HUES6 (cell line): ENCODE results near the gene RELL1.

Source experiments
- H3K27ac ChIP-seq: 2 replicates; pipeline ENCODE4 v1.7.0; 2013; ENCODE audit warnings: low read depth, mild to moderate bottlenecking, low read length, inconsistent platforms
- H3K27me3 ChIP-seq: 2 replicates; pipeline ENCODE4 v1.6.1; 2013; ENCODE audit warnings: low read length; ENCODE audit not compliant: control insufficient read depth, insufficient read depth
- H3K36me3 ChIP-seq: 2 replicates; pipeline ENCODE4 v1.6.1; 2013; ENCODE audit warnings: low read length; ENCODE audit not compliant: control insufficient read depth, insufficient read depth
- H3K4me1 ChIP-seq: 2 replicates; pipeline ENCODE4 v1.6.1; 2013; ENCODE audit warnings: low read length; ENCODE audit not compliant: control insufficient read depth, insufficient read depth
- H3K4me3 ChIP-seq: 2 replicates; pipeline ENCODE4 v1.5.1; 2013; ENCODE audit warnings: low read depth, low read length
- H3K9ac ChIP-seq: one replicate; pipeline ENCODE4 v1.6.1; 2013; ENCODE audit warnings: mild to moderate bottlenecking, low read length
- H3K9me3 ChIP-seq: 2 replicates; pipeline ENCODE4 v1.6.1; 2013; ENCODE audit warnings: low read depth, low read length; ENCODE audit not compliant: control insufficient read depth, insufficient read depth

The RELL1 gene, protein sequence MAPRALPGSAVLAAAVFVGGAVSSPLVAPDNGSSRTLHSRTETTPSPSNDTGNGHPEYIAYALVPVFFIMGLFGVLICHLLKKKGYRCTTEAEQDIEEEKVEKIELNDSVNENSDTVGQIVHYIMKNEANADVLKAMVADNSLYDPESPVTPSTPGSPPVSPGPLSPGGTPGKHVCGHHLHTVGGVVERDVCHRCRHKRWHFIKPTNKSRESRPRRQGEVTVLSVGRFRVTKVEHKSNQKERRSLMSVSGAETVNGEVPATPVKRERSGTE

DNA sequence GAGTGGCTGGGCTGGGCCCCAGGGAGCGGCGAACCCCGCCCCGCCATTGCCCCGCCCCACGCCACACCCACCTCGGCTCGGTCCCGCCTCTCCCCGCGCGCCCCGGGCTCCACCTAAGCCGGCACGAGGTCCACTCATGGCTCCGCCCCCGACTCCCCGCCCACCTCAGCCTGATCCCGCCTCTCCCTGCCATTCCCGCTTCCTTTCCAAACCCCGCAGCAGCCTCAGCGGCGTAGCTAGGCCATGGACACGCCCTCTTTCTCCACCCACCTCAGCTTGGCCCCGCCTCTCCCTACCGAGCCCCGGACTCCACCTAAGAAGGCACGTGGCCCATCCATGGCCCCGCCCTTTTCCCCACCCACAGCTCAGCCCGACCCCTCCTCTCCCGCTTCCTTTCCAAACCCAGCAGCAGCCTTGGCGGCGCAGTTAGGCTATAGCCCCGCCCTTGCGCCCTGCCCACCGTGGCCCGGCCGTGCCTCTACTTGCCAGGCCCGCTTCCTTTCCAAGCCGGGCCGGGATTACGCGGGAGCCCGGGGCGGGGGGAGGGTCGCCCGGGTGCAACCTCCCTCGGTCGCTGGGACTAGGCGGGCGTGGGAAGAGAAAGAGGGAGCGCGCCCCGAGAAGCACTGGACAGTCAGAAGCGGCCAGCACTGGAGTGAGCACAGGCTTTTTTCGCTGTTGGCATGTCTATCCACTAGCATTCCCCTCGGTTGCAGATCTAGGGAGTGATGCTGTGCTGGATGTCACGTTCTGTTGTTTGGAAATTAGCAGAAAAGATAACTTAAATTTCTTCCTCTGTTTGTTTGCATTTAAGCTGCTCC is at the start of gene RELL1:
RELL1 (minus strand) TSS at position 4 of the 821 bp plus-strand sequence. CDS start 89 bp downstream, outside the sequence.
- H3K4me1 ChIP-seq, result peaks cover 24% of the 10 kb centered on the region
- H3K4me3 ChIP-seq, result peak within 1 kb of the TSS; percentile 90
- H3K9ac ChIP-seq, result peak within 1 kb of the TSS; percentile 89
- H3K9me3 ChIP-seq, result no peaks in the 10 kb centered on the region
- H3K27me3 ChIP-seq, result peaks cover 14% of the 10 kb centered on the region
- no peaks in the 10 kb centered on the region for H3K36me3 ChIP-seq
- H3K27ac ChIP-seq, result peak within 1 kb of the TSS; percentile 53; the same call in 1 of the 2 replicates

DNA sequence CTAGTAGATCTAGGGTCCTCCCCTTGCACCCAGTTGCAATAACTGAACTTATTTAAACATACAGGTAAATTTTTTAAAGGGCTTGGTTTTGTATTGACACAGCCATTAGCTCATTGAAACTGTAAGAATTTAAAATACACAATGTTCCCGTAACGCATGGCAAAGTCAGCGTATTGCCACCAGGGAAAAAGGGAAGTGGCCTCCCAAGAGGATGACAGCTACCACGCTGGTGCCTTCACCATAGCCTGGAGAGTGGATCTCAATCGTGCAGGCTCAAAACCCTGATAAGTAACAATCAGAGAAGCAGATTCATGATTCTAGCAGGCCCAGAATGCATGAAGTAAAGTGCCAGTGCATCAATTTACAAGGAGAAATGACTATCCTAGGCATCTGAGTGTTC is 49.4 kb upstream of the RELL1 start:
- H3K27me3 ChIP-seq, result no peaks in the 10 kb centered on the region
- H3K4me1 ChIP-seq, result peaks cover 4% of the 10 kb centered on the region
- H3K27ac ChIP-seq, result no peak overlapping the region
- no peaks in the 10 kb centered on the region for H3K36me3 ChIP-seq
- H3K9me3 ChIP-seq, result peaks cover 5% of the 10 kb centered on the region; the same call in 1 of the 2 replicates
- H3K4me3 ChIP-seq, result no peak overlapping the region
- H3K9ac ChIP-seq, result no peak overlapping the region

DNA sequence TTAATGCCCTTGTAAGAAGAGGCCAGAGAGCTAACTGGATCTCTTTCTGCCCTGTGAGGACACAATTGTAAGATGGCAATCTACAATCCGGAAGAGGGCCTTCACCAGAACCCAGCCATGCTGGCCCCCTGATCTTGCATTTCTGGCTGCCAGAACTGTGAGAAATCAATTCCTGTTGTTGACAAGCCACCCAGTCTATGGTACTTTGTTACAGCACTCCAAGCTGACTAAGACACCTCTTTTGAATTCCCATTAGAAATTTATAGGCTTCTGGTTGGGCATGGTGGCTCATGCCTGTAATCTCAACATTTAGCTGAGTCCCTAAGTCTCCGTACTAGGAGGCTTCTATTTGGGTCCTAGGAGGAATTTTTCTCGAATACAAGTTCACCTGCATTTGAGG is 48.8 kb upstream of the RELL1 start:
- no peak overlapping the region for H3K9ac ChIP-seq
- peaks cover 9% of the 10 kb centered on the region for H3K4me1 ChIP-seq
- peaks cover 5% of the 10 kb centered on the region; the same call in 1 of the 2 replicates for H3K9me3 ChIP-seq
- H3K36me3 ChIP-seq, result no peaks in the 10 kb centered on the region
- H3K4me3 ChIP-seq, result no peak overlapping the region
- H3K27me3 ChIP-seq, result no peaks in the 10 kb centered on the region
- no peak overlapping the region for H3K27ac ChIP-seq

DNA sequence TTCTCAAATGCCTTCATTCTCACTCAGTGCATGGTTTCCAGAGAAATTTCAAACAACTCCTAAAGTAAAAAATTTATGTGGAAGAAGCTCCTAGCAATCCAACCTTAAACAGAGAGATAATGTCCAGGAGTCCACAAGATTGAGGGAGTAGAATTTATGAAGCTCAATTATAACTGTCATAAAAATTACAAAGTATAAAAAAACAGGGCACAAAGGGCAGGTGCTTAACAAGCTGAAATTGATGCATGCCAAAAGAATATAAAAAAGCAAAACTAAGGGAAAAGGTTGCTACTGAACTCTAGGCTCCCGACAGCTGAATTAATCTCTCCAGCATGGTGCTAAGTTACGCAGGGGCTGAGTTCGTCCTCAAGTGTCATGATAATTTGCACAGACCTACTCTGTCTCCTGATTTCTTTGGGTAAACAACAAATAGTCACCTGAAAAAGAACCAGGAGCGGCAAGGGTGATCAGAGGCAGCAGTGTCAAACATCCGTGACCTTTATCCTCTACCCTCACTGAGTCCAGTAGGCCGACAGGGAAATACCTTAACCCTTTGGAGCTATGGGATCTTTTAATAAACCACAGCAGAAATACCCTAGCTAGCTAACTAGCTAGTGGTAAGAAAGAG is 47.2 kb upstream of the RELL1 start:
- H3K9me3 ChIP-seq, result peaks cover 5% of the 10 kb centered on the region; the same call in 1 of the 2 replicates
- no peaks in the 10 kb centered on the region for H3K36me3 ChIP-seq
- H3K27me3 ChIP-seq, result no peaks in the 10 kb centered on the region
- H3K4me3 ChIP-seq, result no peak overlapping the region
- peaks cover 17% of the 10 kb centered on the region for H3K4me1 ChIP-seq
- H3K9ac ChIP-seq, result no peak overlapping the region
- H3K27ac ChIP-seq, result no peak overlapping the region

DNA sequence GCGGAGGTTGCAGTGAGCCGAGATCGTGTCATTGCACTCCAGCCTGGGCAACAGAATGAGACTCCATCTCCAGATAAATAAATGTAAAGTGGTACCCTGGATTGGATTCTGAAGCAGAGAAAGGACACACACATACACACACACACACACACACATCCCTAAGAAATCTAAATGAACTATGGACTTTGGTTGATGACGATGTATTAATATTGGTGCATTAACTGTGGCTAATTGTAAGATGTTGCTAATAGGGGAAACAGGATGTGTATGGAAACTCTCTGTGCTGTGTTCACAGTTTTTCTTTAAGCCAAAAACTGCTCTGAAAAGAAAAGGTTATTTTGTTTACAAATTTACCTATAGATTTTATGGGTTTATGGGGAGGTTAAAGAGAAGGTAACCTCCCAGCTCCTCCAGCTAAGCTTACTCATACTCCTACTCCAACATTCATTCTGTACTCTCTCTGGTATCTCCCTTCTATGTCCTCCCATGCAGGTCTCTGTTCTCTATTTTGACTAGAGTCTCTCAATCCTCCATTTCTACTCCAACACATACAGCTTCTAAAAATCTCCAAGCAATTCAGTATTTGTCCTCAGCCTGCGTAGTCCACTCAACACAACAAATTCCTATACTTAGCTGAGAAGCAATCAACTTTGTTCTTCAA is 46.5 kb upstream of the RELL1 start:
- Histone ChIP-seq H3K36me3 (no peaks in the 10 kb centered on the region), H3K4me3 (no peak overlapping the region), H3K27ac (no peak overlapping the region), H3K27me3 (no peaks in the 10 kb centered on the region), H3K9me3 (peaks cover 5% of the 10 kb centered on the region; the same call in 1 of the 2 replicates), H3K4me1 (peaks cover 17% of the 10 kb centered on the region), H3K9ac (no peak overlapping the region)

DNA sequence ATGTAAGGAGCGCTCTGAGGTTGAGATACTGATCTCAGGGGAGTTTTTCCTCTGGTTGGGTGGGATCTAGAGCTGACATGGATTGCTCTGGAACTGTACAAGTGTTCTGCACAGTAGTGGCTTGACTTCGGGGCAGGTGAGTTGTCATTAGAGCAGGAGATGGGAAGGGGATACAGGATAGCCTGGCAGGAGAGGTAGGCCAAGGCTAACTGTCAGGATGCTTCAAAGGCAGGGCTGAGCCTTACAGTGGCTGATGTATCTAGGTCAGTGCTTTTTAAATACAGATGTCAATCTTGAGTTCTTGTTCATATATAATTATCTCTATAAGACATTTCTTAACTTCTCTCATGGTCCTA is 43.5 kb upstream of the RELL1 start:
- H3K27me3 ChIP-seq, result no peaks in the 10 kb centered on the region
- H3K9me3 ChIP-seq, result peaks cover 5% of the 10 kb centered on the region; the same call in 1 of the 2 replicates
- H3K4me1 ChIP-seq, result peaks cover 17% of the 10 kb centered on the region
- H3K36me3 ChIP-seq, result no peaks in the 10 kb centered on the region
- H3K27ac ChIP-seq, result no peak overlapping the region
- H3K4me3 ChIP-seq, result no peak overlapping the region
- no peak overlapping the region for H3K9ac ChIP-seq

DNA sequence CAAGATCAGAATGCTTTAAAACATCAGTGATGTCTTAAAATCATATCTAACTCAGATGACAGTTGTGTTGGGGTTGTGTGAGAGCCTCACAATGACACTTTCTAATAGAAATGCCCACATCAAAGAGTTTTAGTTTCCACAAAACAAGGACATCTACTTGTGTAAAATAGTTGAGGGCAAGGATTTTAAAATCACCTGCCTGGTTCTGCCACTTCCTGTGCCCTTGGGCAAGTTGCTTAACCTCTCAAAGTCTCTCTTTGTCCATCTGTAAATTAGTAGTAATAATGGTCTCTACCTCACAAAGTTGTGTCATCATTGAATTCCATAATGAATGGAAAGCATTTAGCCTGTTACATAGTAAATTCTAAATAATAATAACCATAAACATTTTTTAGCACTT is 41.9 kb upstream of the RELL1 start:
- Histone ChIP-seq H3K9ac (no peak overlapping the region), H3K36me3 (no peaks in the 10 kb centered on the region), H3K27ac (no peak overlapping the region), H3K4me3 (no peak overlapping the region), H3K9me3 (peaks cover 5% of the 10 kb centered on the region; the same call in 1 of the 2 replicates), H3K27me3 (no peaks in the 10 kb centered on the region), H3K4me1 (peaks cover 17% of the 10 kb centered on the region)

DNA sequence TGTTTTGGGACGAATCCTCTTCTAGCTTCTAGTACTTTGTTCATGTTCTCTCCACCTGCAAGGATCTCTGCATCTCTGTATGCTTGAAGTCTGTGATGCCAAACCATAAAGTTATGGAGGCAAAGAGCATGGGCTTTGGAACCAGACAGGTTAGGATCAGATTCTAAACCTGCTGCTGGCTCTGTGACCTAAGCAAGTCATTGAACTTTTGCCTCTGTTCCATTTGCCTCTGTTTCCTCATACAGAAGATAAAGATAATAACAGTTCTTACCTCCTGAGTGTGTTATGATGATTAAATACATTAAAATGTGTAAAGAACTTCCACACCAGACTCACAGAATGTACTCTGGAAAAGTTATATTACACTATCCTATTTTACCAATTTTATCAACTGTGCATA is 41.5 kb upstream of the RELL1 start:
- Histone ChIP-seq H3K27ac (no peak overlapping the region), H3K27me3 (no peaks in the 10 kb centered on the region), H3K4me1 (peaks cover 17% of the 10 kb centered on the region), H3K36me3 (no peaks in the 10 kb centered on the region), H3K9me3 (peaks cover 5% of the 10 kb centered on the region; the same call in 1 of the 2 replicates), H3K9ac (no peak overlapping the region), H3K4me3 (no peak overlapping the region)

DNA sequence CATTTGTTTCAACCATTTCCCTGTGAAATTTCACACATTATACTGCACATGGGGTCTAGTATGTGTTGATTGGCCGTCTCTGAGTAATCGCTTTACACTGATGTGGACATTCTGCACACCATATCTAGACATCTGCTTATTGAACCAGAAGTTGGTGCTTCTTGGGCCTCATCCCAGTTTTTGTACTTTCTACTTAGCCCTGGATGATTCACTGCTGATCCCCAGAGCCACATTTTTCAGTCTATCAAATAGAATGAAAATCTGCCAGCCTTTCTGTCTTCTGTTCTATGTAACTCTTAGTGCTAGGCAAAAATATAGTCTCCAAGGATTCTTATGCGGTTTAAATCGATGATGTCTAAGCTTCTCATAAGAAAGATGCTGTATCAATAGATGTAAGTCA is 40.5 kb upstream of the RELL1 start:
- Histone ChIP-seq H3K4me3 (no peak overlapping the region), H3K9me3 (peaks cover 5% of the 10 kb centered on the region; the same call in 1 of the 2 replicates), H3K27me3 (no peaks in the 10 kb centered on the region), H3K36me3 (no peaks in the 10 kb centered on the region), H3K9ac (no peak overlapping the region), H3K4me1 (peaks cover 17% of the 10 kb centered on the region), H3K27ac (no peak overlapping the region)

DNA sequence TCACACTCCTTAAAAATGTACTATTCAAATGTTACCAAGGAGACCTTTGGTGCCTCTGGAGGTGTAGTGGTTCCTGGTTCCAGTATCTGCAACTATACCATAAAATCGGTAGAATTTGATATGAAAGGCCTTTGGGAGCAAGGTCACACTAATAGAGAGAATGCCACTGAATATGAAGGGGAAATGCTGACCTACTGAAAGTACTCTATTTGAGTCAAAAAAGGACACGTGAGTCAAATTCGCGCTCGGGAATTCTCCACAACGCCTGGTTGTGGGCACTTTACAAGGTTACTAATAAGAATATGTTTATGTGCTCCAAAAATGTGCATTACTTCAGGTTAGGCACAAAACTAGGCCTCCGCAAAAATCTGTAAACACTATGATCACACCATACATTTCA is 39.5 kb upstream of the RELL1 start:
- H3K4me1 ChIP-seq, result peaks cover 14% of the 10 kb centered on the region
- no peak overlapping the region for H3K27ac ChIP-seq
- H3K27me3 ChIP-seq, result no peaks in the 10 kb centered on the region
- H3K9me3 ChIP-seq, result peaks cover 1% of the 10 kb centered on the region; the same call in 1 of the 2 replicates
- no peak overlapping the region for H3K9ac ChIP-seq
- H3K4me3 ChIP-seq, result no peak overlapping the region
- no peaks in the 10 kb centered on the region for H3K36me3 ChIP-seq
